Brain pericyte (primary cell): Measurements from ENCODE around the gene RYR3.

Experiments
- DNase-seq: peaks from one replicate; pipeline ENCODE4 v3.0.0-alpha.2; 2012; ENCODE audit warnings: low read depth, low spot score

RYR3 gene

DNA sequence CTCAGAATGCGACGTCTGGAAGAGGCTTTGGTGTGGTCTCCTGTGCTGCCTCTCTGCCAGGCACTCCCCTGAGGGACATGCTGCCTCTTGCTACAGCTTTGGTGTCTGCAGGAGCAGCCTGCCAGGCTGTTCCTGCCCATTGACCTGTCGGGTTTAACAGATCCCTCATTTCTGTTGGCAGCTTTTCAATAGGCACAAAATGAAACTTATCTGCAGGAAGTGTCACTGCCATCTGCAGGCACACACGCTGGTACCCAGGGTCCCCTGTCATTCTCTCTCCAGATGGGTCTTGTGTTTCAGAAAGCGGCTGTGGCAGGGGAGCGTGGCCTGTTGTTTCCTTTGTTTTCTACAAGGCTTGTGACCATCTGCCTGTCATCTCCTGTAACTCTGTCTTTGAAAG lies 329.2 kb downstream of the RYR3 start:
- no peak for DNase-seq

DNA sequence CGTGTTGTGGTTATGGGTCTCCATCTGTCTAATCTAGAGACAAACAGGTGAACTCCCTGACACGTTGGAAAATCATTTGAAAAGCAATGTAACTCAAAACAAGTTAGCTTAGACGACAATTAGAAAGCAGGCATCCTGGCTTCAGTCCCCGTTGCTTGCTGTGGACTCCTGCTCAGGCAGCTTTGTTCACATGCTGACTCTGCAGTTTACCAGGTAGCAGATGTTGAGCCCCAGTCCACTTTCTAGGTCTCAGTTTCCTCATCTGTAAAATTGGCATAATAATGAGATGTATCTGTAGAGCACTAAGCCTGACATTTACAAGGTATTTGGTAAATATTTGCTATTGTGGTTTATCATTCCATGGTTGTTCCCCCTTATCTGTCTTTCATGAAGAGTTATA lies 330.3 kb downstream of the RYR3 start:
- DNase-seq = no peak

DNA sequence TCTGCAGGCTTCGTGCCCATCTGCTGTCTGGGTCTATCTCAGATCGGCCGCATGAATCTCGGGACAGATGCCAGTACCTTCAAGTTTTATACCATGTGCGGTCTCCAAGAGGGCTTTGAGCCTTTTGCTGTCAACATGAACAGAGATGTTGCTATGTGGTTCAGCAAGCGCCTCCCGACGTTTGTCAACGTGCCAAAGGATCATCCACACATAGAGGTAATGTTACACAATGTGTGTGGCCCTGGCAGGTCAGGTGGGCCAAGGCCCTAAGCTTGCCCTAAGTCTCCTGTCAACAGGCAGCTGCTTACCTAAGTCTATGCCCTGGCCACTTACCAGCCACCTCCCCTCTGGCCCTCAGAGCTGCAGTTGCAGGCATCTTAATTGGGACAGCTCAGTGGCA lies 333.5 kb downstream of the RYR3 start:
- no peak for DNase-seq

DNA sequence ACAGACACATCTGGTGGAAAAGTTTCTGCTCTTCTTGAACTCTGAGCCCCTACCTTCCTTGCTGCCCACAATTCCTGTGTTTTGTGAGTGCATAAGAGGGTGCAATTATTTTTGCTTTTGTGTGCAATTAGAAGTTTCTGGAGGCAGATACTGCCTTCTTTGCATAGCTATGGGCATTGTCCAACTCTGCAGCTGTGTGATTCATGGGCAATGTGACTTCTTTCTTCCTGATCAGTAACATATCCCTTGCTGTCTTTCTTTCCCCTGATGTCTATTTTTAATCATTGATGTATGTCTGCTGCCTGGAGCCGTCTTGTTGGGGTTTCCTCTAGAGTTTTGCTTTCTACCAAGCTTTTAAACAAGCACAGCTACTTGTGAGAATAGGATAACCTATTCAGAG lies 336.0 kb downstream of the RYR3 start:
- no peak for DNase-seq

DNA sequence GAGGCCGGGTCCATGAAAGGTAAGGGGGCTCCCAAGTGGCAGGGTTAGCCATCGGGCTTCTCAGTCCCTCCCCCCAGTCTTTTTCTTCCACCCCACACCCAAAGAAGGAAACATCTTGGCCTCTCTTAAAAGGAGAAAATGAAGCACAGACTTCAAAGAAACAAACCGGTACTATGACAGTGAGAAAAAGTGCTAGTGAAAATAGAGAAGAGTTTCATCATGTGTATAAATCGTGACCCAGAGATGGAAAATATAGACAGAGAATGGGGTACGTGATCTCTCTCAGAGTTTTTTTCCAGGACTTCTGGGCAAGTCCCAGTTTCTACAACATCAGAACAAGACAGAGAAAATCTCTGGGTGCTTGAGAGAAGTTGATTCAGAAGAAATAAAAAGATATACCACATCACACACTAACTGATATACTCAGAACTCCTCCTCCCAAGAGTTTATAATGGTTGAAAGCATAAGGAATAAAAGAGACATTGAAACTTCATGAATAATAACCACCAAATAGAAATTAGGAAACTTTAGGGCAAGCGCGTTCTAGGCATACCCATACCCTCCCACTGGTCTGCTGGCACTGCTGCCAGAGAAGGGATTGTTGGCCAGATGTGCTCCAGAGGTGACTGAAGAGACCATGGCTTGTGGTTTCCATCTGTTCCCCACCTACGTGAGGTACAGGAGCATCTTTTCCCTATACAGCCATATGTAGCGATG lies 338.6 kb downstream of the RYR3 start:
- DNase-seq = no peak

DNA sequence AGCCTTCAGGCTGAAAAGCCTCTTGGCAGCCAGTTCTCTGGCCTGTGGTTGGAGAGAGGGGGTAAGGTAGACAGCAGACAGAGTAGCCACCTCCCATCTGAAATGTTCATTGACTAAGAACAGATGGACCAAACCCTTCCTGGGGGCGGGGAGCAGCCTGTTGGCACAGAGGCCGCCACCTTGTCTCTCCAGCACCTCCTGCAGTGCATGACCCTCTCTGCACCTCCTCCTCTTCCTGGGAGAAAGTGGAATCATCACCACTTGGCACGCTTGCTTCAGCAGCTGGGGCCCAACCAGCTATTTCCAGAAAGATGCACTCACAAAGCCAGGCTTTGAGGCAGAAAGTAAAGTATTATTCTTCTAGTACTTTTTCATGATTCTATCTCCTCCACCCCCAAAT lies 344.1 kb downstream of the RYR3 start:
- no peak for DNase-seq

DNA sequence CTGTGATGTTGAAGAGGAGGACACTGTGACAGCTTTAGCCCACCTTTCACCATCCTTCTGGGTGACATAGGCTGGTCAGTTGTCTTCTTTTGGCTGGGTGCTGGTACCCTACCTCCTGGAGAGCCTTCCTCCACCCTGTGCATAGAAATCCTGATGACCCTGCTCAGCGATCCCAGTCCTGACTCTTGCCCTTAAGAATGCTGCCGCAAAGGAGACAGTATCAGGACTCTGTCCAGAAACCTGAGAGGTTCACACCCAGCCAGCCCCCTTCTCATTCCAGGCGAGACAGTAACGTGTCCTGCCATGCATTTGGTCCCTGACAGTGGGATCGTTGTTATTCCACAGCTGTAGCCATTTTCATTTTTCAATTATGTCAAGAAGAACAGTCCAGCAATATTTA lies 344.7 kb downstream of the RYR3 start:
- DNase-seq = no peak

DNA sequence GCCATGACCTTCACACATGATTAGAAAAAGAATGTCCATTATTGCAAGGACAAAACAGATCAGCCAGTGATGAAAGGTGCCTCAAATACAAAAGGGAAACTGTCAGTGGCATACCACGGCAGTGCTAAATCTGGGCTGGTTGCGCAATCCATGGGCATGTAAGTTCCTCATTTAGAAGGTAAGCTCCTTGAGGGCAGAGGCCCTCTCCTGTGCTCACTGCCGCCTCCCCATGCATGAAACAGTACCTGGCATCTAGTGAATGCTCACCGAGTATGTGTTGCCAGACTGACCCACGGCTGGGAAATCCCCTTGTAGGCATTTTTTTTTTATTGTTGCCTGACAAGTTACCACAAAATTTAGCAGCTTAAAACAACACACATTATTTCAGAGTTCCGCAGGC lies 345.4 kb downstream of the RYR3 start:
- DNase-seq = no peak

DNA sequence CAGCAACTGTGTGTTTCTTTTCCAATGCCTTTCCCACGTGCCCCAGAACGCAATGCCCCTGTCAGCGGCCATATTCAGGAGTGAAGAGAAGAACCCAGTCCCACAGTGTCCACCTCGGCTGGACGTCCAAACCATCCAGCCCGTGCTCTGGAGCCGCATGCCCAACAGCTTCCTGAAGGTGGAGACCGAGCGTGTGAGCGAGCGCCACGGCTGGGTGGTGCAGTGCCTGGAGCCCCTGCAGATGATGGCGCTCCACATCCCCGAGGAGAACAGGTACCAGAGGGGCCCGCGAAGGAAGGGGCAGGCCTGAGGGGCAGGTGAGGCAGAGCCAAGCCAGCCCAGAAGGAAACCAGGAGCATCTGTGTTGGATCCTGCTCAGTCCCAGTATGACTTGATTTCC lies 349.4 kb downstream of the RYR3 start:
- DNase-seq = no peak

DNA sequence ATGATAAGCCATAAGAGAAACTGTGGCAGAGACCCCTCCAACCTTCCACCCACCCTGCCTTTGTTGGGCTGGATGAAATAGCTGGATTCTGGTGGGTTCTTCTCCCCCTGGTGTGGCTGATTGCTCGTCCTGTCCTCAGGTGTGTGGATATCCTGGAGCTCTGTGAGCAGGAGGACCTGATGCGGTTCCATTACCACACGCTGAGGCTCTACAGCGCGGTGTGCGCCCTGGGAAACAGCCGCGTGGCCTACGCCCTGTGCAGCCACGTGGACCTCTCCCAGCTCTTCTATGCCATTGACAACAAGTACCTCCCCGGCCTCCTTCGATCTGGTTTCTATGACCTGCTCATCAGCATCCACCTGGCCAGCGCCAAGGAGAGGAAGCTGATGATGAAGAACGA lies 351.2 kb downstream of the RYR3 start:
- DNase-seq = no peak

DNA sequence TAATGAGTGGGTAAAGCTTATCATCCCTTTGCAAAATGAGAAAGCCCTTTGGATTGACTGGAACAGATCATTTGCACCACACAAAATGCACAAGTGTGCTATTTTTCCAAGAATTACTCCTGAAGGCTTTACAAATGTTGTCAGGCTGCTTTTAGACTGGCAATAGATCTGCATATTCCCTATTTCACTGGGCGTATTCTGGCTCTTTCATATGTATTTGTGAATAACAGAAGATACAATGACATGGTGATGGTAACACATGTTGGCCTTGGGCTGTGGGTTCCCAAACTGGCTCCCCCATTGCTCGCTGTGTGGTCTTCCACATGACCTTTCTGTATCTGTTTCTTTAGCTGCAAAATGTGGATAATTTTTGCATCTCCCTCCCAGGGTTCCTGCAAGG lies 354.2 kb downstream of the RYR3 start:
- no peak for DNase-seq

DNA sequence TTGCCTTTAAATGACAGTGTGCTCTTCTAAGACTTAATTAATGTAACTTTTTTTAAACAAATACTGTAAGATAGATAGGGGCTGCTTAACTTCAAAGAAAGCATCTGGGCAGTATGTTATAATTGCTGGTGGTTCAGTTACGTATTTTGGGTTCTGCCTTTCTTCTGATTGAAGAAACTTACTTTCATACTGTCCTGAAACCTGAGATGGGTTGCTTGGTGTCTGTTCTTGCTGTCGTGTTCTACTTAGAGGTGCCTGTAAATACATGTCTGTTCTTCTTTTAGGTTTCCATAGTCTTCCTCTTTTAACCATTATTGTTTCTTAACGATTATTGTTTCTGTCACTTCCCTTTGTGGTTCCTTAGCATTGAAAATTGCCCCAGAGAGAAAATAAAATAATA lies 359.8 kb downstream of the RYR3 start:
- no peak for DNase-seq

DNA sequence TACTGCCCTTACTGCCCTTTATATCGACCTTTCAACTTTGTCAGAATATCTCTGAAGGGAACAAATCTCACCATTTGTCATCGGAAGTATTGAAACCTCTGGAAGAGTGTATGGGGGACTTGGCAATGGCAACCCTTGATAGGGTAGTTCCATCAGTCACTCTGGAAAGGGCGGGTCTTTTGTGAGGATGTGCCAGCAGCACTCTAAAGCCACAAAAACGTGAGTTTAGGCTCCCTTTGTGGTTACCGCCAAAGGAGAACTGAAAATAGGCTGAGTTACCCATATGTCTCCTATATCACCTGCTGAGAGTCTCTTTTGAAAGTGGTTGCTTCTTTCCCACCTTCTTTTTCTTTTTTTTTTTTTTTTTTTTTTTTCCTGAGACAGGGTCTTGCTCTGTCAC lies 360.7 kb downstream of the RYR3 start:
- no peak for DNase-seq

DNA sequence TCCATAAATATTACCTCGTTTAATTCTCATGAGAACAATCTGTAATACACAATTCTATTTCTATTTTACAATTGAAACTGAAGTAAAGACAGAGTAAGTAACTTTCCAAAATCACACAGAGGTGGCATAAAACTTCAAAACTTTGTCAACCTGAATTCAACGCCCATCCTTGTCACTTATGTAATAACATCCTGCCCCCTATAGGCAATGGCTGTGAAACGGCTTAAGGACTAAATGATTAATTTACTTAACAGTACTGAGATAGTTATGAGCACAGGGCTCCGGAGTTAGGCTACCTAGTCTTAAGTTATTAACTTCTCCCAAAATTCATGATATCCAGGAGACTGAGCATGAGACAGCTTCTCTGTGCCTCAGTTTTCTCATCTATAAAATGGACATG lies 364.5 kb downstream of the RYR3 start:
- DNase-seq = no peak

DNA sequence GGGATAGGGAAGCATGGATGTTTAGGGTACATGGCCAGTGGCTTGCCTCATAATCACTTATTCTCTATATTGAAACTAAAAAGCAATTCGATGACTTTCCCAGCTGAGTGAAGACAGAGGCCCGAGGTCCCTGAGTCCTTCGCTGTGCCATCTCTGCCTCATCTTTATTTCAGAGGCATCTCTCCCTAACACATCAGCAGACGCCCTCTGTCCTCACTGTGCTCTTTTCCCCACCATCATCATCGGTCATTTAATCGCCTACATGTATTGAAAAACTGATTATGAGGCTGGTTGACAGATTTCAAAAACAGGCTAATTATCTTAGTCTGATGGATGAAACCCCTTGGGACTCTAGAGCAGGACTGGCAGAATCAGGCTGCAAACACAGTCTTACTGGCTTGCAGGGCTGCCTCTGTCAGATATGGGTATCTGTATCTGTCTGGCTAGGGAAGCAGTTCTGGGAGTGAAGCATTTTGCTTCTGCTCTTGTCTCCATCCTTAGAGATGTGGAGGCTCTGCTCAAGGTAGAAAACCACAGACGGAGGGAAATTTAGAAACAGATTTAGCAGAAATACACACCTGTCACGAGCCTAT lies 366.6 kb downstream of the RYR3 start:
- DNase-seq = no peak

DNA sequence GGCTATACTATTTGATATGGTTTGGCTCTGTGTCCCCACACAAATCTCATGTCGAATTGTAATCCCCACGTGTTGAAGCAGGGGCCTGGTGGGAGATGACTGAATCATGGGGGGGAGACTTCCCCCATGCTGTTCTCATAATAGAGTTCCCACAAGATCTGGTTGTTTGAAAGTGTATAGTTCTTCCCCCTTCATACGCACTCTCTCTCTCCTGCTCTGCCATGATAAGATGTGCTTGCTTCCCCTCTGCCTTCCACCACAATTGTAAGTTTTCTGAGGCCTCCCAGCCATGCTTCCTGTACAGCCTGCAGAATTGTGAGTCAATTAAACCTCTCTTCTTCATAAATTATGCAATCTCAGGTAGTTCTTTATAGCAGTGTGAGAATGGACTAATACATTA lies 367.4 kb downstream of the RYR3 start:
- no peak for DNase-seq

DNA sequence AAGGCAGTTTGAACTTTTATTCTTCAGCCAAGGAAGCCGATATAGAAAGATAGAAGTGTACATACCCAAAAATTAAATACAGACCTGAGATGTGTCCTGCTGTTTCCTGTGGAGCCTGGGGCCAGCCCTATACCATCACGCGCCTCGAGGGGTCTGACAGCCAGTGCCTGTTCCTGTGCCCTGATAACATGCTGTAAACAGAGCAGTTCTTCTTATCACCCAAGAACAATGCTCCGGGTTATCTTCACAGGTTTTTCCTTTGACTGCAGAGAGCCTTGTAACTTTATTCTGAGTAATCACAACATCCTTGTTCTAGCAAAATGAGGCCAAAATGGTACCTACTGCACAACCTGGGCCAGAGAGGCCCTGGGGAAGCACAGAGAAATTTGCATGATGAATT lies 367.8 kb downstream of the RYR3 start:
- no peak for DNase-seq

DNA sequence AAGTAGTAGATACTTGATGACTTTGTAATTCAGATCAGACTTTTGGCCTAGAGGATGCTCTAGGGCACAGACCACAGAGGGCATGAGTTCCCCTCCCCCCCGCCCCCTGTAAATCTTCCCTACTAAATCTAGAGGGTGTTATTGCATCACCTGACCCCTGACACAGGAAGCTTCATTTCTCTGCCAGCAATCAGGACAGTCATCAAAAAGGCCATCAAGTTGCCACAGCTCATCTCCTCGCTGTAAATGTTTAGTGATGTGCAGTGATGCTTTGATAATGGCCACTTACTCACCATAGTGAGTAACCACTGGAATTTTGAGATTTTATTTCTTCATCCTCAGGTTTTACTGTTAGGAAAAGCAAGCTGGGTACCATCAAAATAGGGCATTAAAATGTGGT lies 368.3 kb downstream of the RYR3 start:
- DNase-seq = no peak

DNA sequence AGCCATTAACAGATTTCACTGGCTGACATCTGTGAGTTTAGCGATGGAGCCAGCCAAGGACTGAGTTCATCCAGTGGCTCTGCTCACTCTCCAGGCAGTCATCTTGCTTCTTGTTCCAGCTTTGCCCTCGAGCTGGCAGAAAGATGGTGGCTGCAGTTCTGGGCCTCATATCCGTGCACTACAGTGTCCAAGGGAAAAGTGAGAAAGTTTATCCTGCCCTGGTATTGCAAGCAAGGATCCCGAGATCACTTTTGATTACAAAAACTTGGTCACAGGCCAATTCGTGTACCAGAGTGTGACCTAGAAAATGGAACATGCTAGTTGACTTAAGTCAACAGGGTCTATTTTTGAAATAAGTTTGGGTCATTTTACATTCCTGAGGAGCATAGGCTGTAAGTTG lies 369.6 kb downstream of the RYR3 start:
- no peak for DNase-seq

DNA sequence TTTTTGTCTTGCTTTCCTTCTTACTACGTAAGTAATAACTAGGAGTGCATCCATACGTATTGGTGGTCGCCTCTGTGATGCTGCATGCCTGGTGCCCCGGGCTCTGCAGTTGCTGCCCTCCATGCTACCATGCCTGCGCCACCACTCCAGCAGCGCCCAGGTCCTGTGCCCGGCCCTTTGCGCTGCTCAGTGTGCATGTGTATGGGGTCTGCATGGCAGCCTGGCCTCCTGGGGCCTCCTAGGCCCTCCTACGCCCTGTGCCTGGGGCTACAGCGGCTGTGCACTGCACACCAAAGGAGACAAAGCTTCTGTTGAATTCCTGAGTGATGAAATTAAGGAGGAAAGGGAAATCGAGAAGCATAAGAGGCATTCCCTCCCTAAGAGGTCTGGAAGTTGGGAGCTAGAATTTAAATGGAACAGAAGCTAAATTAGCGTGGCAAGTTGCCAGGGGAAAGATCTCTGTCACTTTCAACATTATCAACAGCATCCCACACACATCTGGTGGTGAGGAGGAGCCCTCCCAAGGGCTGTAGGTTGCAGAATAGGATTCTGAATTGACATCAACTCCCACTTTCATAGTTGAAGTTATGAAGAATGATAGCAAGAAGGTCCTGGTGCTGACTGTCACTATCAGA lies 382.5 kb downstream of the RYR3 start:
- no peak for DNase-seq

DNA sequence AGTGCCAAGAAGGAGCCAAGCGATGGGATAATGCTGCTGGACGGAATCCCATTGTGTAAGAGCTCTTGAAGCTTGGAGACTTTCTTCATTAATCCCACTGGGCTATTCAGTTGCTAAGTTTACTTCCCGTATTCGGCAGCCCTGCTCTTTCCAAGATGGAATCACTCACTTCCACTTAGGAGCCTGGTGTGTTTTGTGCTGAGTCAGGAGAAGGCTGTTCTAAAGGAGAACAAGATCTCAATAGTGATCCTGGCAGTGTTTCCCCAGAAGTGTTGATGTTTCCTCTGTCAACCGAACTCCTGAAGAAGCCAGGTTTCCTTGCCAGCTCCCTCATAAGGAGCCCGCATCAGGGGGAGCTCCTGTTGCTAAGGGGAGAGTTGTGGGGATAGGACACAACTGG lies 387.4 kb downstream of the RYR3 start:
- DNase-seq = no peak

DNA sequence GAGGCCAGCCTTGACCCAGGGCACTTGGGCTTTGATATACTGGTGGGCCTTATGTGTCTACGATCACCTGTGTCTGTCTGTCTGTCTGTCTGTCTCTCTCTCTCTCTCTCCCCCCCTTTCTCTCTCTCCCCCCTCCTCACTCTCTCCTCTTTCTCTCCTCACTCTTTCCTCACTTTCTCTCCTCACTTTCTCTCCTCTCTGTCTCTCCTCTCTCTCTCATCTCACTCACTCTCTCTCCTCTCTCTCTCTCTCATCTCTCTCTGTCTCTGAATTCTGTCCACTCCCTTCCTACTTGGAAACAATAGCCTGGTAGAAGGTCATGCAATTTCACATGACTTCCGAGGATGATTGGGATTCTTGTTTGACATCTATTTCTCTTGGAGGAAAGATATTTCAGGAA lies 388.4 kb downstream of the RYR3 start:
- no peak for DNase-seq

DNA sequence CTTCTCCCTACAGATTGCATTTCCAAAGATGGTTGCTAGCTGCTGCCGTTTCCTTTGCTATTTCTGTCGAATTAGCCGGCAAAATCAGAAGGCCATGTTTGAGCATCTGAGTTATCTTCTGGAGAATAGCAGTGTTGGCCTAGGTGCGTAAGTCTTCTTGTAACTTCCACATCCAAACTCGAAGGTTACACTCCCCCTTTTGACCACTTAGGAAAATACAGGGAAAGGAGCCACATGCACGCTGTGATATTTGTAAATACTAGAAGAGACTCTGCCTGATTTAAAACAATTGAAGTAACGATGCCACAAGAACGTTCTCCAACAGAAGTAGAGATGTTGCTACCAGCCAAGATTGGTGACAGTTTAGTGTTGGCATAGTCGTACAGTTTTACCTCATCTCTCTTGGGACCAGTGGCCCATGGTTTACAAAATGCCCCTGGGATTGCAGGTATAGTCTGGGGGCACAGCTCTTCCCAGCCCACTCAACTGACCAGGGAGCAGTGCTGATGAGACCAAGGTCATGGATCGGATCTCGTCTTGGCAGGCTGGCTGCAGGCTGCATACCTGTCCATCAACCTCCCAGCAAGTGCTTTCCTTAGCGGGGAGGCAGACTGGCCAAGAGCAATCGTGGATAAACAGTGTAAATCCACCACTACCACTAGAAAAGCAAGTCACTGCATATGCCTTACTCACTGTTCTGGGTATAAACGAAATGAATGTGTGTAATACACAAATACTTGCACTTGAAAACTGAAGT lies 389.1 kb downstream of the RYR3 start:
- DNase-seq = no peak
